Mammary epithelial cell (primary cell): ENCODE results near the gene SNX25.

Source experiments
- CTCF ChIP-seq, 2 donors: IDR thresholded peaks in 1 of 2; conservative IDR thresholded peaks in 1 of 2; 2 replicates each; pipeline ENCODE4 v1.5.1; 2011 to 2012; ENCODE audit warnings: inconsistent platforms in 2 of 2, low read length in 2 of 2, mild to moderate bottlenecking in 2 of 2, control low read depth in 1 of 2, low read depth in 1 of 2; ENCODE audit not compliant: insufficient read depth in 1 of 2; ENCODE audit errors: extremely low read depth in 1 of 2
- EZH2 ChIP-seq: IDR thresholded peaks from 2 replicates; pipeline ENCODE4 v1.6.1; 2012; ENCODE audit warnings: low read length, inconsistent platforms, borderline replicate concordance

DNA sequence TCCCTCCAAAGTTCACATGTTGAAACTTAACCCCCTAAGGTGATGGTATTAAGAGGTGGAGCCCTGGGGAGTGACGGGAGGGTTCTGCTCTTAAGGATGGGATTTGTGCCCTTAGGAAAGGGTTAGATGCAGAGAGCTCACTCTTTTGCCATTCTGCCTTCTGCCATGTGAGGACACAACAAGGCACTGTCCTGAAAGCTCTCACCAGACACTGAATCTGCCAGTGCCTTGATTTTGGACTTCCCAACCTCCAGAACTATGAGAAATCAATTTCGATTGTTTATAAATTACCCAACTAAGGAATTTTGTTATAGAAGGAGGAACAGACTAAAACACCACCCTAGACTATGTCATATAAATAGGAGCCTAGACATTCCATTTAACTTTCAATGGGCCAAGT is 174.7 kb downstream of the SNX25 start:
- TF ChIP-seq CTCF (conservative IDR thresholded peaks at IDR 0.05 in 1 of 2, IDR thresholded peaks at IDR 0.05 in 1 of 2; ENCODE audit: extremely low read depth in 1 of 2, insufficient read depth in 1 of 2, low read depth in 1 of 2, low read length in 2 of 2) (no peak), EZH2 (no peak)
